Heart left ventricle (tissue), 16 donors: Measurements from ENCODE around the gene RALGAPA1. TPM values are rescaled to one million over a fixed set of nuclear protein-coding genes. Genes with fewer than 3 reads are reported as not detected.

Experiments
- ATAC-seq, 4 donors: fragments of 200-7000 bp; cut with Tn5 transposase; one replicate each; pipeline ENCODE4 v1.9.1; 2020 to 2022; ENCODE audit warnings: moderate library complexity in 4 of 4, mild to moderate bottlenecking in 3 of 4, moderate number of reproducible peaks in 1 of 4
- DNase-seq, 5 donors: peaks; one replicate each; pipeline ENCODE4 v3.0.0-alpha.2; 2020
- H3K27ac ChIP-seq, 12 donors: fragments of 200-600 bp; sonication (generic) in 4 of 12; one replicate each; pipeline versions ENCODE4 v1.5.0 to v1.8.0; 2016 to 2022; ENCODE audit warnings: mild to moderate bottlenecking in 2 of 12
- H3K27me3 ChIP-seq, 9 donors: fragments of 200-600 bp; sonication (generic) in 2 of 9; one replicate each; pipeline versions ENCODE4 v1.5.1 to v1.8.0; 2016 to 2022; ENCODE audit warnings: mild to moderate bottlenecking in 3 of 9
- H3K36me3 ChIP-seq, 9 donors: fragments of 200-600 bp; sonication (generic) in 2 of 9; one replicate each; pipeline versions ENCODE4 v1.5.0 to v1.8.0; 2018 to 2022; ENCODE audit warnings: mild to moderate bottlenecking in 2 of 9
- H3K4me1 ChIP-seq, 12 donors: fragments of 200-600 bp; sonication (generic) in 4 of 12; one replicate each; pipeline versions ENCODE4 v1.5.0 to v1.8.0; 2016 to 2022; ENCODE audit warnings: mild to moderate bottlenecking in 3 of 12
- H3K4me3 ChIP-seq, 12 donors: fragments of 200-600 bp; sonication (generic) in 4 of 12; one replicate each; pipeline versions ENCODE4 v1.5.0 to v1.8.0; 2017 to 2022; ENCODE audit warnings: mild to moderate bottlenecking in 9 of 12, moderate library complexity in 4 of 12
- H3K9me3 ChIP-seq, 12 donors: fragments of 200-600 bp; sonication (generic) in 4 of 12; one replicate each; pipeline versions ENCODE4 v1.5.0 to v1.8.0; 2016 to 2022; ENCODE audit warnings: mild to moderate bottlenecking in 1 of 12
- POLR2A ChIP-seq, 2 donors: fragments of 450-650 bp; IDR thresholded peaks; one replicate each; pipeline ENCODE4 v1.6.1; 2017; ENCODE audit warnings: antibody characterized with exemption in 2 of 2, mild to moderate bottlenecking in 2 of 2, moderate library complexity in 2 of 2
- WGBS, 4 donors: extraction: QIAGEN DNeasy Blood & Tissue Kit in 2 of 4; methylation state at CpG; one replicate each; pipeline versions ENCODE4 v1.1.5 to v1.1.7; 2013 to 2018; 5-methylcytosine and 5-hydroxymethylcytosine counted together
- intact Hi-C, 10 donors: fragments of 100-400 bp; cut with DNase I; formaldehyde crosslinking; loops; one replicate each; pipeline versions ENCODE4 v1.11.1 to v1.14.2; 2022
- polyA plus RNA-seq, 2 donors: library from polyadenylated mRNA; stranded (reverse); fragments of 200-250 nt; gene quantifications; one replicate each; pipeline ENCODE4 v1.2.3, GENCODE V29; 2013
- total RNA-seq, 9 donors: library from RNA; depleted of rRNA in 2 of 9; stranded (reverse); fragments of >200 nt in 2 of 9; fragmentation: NEBNext Ultra II Directional in 3 of 9; extraction: Animal tissue kit (Norgen Biotek cat#: 25700) in 3 of 9; gene quantifications; one replicate each; pipeline versions ENCODE4 v1.1.0 to v1.2.4, GENCODE V29; 2016 to 2023
- TF ChIP-seq, protein P1 (sequence below), 12 donors: fragments of 200-600 bp; sonication (generic) in 4 of 12; IDR thresholded peaks; one replicate each; pipeline versions ENCODE4 v1.5.0 to v1.8.0; 2018 to 2022; ENCODE audit warnings: antibody characterized with exemption in 12 of 12, mild to moderate bottlenecking in 5 of 12
- donor health status: ischemic (EF 13 %, LVEDD 7.1; RV severe dilation, severe dysfunction).
- donor health status: healthy with polysubstance abuse.
- donor health status: DM: no; HTN: yes; CAD: no.
- donor health status: DM: no; HTN: no; CAD: no.
- donor health status: ischemic (EF 25% LVEDD 6.9; RV normal size, moderate dysfunction).
- donor health status: ischemic (EF 25% LVEDD 5.7; RV mildly dilated, moderate dysfunction).
- donor health status: healthy.
- donor health status: DM: yes; HTN: yes; CAD: no.
- donor health status: ischemic (EF 35%, LVEDD 5.7; RV mildly dilated, moderate dysfunction).
- donor health status: nonischemic (EF 11% LVEDD 7.7; RV severe dilation, severe dysfunction).
- donor health status: DM: yes; HTN: yes; CAD: no.
- donor health status: PGD.
- donor health status: ischemic (EF 29% LVEDD 5.4; RV normal size, mild dysfunction).
- donor health status: nonischemic (EF 23%, LVEDD 6.1; RV moderate dilation, normal function).

The RALGAPA1 gene
- total and polyA plus RNA-seq, 11 donors, result 9.9 to 43.0 (median 27.8) TPM

DNA sequence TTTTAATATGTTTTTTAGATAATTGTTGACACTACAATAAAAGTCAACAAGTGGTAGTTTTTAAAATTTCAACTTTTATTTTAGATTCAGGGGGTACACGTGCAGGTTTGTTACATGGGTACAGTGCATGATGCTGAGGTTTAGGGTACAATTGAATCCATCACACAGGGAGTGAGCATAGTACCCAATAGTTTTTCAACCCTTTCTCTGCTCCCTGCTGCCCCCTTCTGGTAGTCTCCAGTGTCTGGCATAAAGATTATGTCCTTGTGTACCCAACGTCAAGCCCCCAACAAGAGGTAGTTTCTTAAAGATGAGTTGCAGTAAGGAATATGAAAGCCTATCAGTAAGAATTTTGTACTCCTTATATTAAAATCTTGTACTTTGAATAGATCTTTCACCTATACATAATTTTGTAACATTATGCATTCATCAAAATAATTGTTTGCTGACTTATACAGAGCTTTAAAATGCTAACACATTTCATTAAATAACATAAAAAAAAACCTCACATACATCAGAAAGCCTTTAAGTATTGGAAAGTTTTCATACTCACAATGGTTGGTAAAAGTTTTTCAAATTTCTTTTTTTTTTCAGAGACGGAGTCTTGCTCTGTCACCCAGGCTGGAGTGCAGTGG is 5.4 kb upstream of the RALGAPA1 start:
- intact Hi-C loops, result loop anchor here in 1 of 10 donors (10.0 kb wide), 1 partner anchor 120 kb away; no protein-coding TSS in a partner anchor
- DNase-seq, result peak in 4 of 5 donors; percentile 23 to 48 (median 43)

DNA sequence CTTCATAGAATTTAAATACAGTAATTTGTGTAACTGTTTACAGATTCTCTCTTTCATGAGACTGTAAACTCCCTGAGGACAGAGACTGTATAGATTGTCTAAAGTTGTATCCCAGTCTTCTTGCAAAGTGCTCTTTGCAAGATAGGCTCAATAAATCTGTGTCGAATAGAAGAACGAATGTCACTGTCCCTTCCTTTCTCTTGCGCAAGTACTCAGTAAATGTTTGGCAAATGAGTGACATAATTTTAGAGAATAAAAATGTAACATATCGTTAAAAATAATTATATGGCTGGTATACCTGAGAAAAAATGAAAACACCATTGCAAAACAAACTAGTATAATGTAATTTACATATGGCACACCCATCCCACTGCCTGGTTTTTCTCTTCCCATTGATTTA is 1.9 kb upstream of the RALGAPA1 start:
- DNase-seq (no peak), ATAC-seq (no peak)
- Histone ChIP-seq H3K36me3 (no peaks in the 10 kb centered on the region), H3K4me1 (peaks cover 0 to 28% (median 15%) of the 10 kb centered on the region in 12 donors), H3K4me3 (no peak overlapping the region), H3K9me3 (no peaks in the 10 kb centered on the region), H3K27ac (no peak overlapping the region), H3K27me3 (no peaks in the 10 kb centered on the region)
- no peak for TF ChIP-seq POLR2A (IDR thresholded peaks at IDR 0.05)
- TF ChIP-seq, protein P1, sequence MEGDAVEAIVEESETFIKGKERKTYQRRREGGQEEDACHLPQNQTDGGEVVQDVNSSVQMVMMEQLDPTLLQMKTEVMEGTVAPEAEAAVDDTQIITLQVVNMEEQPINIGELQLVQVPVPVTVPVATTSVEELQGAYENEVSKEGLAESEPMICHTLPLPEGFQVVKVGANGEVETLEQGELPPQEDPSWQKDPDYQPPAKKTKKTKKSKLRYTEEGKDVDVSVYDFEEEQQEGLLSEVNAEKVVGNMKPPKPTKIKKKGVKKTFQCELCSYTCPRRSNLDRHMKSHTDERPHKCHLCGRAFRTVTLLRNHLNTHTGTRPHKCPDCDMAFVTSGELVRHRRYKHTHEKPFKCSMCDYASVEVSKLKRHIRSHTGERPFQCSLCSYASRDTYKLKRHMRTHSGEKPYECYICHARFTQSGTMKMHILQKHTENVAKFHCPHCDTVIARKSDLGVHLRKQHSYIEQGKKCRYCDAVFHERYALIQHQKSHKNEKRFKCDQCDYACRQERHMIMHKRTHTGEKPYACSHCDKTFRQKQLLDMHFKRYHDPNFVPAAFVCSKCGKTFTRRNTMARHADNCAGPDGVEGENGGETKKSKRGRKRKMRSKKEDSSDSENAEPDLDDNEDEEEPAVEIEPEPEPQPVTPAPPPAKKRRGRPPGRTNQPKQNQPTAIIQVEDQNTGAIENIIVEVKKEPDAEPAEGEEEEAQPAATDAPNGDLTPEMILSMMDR (IDR thresholded peaks at IDR 0.05), result no peak
- intact Hi-C loops, result loop anchor here in 1 of 10 donors (10.0 kb wide), 1 partner anchor 116 kb away; no protein-coding TSS in a partner anchor
- WGBS, 4 donors, result 93 to 96% (median 95%) methylated on average over 4 of the region's 4 CpGs

More for the DNA sequence above, 5.4 kb upstream of the RALGAPA1 start:
- WGBS, 4 donors, result 34 to 38% (median 37%) methylated on average over 3 of the region's 3 CpGs
- Histone ChIP-seq H3K27me3 (no peaks in the 10 kb centered on the region), H3K9me3 (no peaks in the 10 kb centered on the region), H3K4me3 (no peak overlapping the region), H3K4me1 (peaks cover 0 to 2% (median 0%) of the 10 kb centered on the region in 12 donors), H3K36me3 (no peaks in the 10 kb centered on the region), H3K27ac (no peak overlapping the region)
- no peak for TF ChIP-seq POLR2A (IDR thresholded peaks at IDR 0.05)
- TF ChIP-seq, protein P1 (IDR thresholded peaks at IDR 0.05), result peak; percentile 49 to 81 (median 66)
- peak in 3 of 4 donors; percentile 42 to 53 (median 49) for ATAC-seq

DNA sequence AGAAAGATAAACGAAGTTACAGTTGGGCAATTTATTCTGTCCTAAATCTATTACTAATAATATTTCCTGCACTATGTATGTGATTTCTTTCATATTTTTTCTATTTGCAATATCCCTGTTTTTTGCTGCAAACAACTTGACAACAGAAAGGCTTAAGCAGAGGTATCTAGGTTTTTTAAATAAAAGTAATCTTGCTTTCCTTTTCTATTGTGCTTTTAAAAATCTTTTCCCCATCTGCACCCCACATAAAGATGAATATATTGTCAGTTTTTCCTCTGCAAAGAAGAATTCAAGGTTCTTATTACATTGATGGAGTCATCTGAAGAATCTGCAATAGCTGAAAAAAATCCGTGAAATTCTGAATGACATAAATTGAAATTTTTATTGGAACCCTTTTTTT is 502 bp upstream of the RALGAPA1 start:
- intact Hi-C loops, result loop anchor here in 1 of 10 donors (5.0 kb wide), 1 partner anchor 687 kb away; the partner anchor contains the start of genes PPP2R3C and PRORP
- peak overlapping the region in 11 of 12 donors; percentile 89 to 95 (median 91) for H3K27ac ChIP-seq
- peaks cover 0 to 31% (median 15%) of the 10 kb centered on the region in 12 donors for H3K4me1 ChIP-seq
- peaks cover 0 to 2% (median 0%) of the 10 kb centered on the region in 9 donors for H3K36me3 ChIP-seq
- no peaks in the 10 kb centered on the region for H3K27me3 ChIP-seq
- TF ChIP-seq, protein P1 (IDR thresholded peaks at IDR 0.05), result no peak
- no peak for TF ChIP-seq POLR2A (IDR thresholded peaks at IDR 0.05)
- ATAC-seq (no peak), DNase-seq (no peak)
- no peaks in the 10 kb centered on the region for H3K9me3 ChIP-seq
- peak overlapping the region in 9 of 12 donors; percentile 67 to 91 (median 79) for H3K4me3 ChIP-seq
- 26 to 36% (median 30%) methylated on average over 2 of the region's 2 CpGs for WGBS, 4 donors

DNA sequence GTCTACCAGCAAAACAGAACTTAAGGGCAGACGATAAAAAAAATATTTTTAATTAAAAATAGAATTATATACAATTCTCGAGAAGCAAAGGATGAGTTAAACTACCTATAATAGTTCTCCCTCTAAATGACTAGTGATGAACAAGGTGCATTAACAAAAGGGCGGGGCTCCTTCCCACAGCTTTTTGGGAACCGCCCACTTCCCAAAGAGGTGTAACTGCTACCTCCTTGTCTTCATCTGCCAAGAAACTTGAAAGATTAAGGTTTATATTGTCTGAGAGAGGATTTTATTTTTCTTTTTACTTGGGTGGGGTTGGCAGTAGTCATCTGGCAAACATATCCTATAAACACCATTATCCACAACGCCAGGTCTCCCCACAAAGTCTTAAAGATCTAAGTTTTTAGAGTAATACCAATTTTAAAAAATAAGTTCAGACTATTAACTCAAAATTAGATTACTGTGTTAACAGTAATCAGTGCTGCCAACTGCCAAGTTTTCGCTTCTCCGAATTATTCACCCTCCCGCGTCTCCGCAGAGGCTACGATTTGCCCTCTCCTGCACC is 938 bp downstream of the RALGAPA1 start:
- H3K27me3 ChIP-seq, result no peaks in the 10 kb centered on the region
- peaks cover 0 to 9% (median 0%) of the 10 kb centered on the region in 9 donors for H3K36me3 ChIP-seq
- DNase-seq (no peak), ATAC-seq (peak in 1 of 4 donors; percentile 19)
- peaks cover 0 to 36% (median 16%) of the 10 kb centered on the region in 12 donors for H3K4me1 ChIP-seq
- WGBS, 4 donors, result 2 to 3% (median 2%) methylated on average over 11 of the region's 11 CpGs
- TF ChIP-seq, protein P1 (IDR thresholded peaks at IDR 0.05), result no peak
- no peak for TF ChIP-seq POLR2A (IDR thresholded peaks at IDR 0.05)
- no peaks in the 10 kb centered on the region for H3K9me3 ChIP-seq
- peak overlapping the region; percentile 66 to 91 (median 78) for H3K4me3 ChIP-seq
- intact Hi-C loops, result loop anchor here in 1 of 10 donors (5.0 kb wide), 1 partner anchor 686 kb away; the partner anchor contains the start of genes PPP2R3C and PRORP
- H3K27ac ChIP-seq, result peak overlapping the region; percentile 89 to 95 (median 92)
